HS-27A (cell line): ENCODE data around the gene OR10H4.
"Not testable (repeated sequence)": the region's sequence is repeated elsewhere in the genome, so short reads cannot be mapped to it uniquely, and the experiment has no call there.

Experiments
- DNase-seq: peaks from one replicate; pipeline ENCODE4 v3.0.0-alpha.2; 2012; ENCODE audit warnings: low read depth, missing footprints

OR10H4 gene, protein sequence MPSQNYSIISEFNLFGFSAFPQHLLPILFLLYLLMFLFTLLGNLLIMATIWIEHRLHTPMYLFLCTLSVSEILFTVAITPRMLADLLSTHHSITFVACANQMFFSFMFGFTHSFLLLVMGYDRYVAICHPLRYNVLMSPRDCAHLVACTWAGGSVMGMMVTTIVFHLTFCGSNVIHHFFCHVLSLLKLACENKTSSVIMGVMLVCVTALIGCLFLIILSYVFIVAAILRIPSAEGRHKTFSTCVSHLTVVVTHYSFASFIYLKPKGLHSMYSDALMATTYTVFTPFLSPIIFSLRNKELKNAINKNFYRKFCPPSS

DNA sequence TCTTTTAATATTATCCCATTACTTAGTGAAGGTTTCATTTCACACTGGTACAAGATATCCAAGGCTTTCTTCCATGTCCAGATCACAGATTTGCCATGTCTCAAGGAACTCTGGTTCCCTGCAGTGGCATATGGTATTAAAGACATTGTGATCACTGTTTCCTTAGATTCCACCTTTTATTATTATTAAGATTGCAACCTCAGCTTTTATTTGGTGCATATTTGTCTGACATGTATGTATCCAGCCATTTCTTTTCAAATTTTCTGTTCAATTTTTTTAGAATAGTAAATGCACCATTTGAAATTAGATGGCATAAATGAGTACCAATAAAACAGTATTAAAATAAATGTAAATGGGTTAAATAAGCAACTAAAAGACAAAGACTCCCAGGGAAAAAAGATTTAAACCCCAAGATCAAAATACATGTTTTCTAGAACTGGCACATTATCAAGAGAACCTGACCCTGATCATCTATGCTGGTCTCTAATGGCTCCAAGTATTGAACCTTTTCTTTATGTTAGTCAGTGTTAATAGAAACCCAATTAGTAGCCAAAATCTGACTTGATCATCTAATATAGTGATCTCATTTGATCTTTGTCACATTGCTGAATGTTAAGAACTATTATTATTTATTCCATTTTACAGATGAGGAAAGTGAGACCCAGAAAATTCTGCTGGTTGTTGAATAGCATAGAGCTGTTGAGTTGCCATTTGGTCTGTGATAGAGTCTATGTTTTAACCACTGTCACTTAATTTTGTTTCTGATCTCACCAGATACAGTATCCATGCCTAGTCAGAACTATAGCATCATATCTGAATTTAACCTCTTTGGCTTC is at the start of gene OR10H4:
Gene OR10H4, plus strand, starts transcription at position 786 of the 836 bp plus-strand sequence. Its CDS starts 0 bp downstream, at position 786.
- no peak for DNase-seq

DNA sequence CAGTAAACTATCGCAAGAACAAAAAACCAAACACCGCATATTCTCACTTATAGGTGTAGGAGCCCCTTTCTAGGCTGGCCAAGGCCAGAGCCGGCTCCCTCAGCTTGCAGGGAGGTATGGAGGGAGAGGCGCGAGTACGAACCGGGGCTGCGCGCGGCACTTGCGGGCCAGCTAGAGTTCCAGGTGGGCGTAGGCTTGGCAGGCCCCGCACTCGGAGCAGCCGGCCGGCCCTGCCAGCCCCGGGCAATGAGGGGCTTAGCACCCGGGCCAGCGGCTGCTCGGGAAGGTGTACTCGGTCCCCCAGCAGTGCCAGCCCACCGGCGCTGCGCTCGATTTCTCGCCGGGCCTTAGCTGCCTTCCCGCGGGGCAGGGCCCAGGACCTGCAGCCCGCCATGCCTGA is 49.2 kb upstream of the OR10H4 start:
- not testable (repeated sequence) for DNase-seq

DNA sequence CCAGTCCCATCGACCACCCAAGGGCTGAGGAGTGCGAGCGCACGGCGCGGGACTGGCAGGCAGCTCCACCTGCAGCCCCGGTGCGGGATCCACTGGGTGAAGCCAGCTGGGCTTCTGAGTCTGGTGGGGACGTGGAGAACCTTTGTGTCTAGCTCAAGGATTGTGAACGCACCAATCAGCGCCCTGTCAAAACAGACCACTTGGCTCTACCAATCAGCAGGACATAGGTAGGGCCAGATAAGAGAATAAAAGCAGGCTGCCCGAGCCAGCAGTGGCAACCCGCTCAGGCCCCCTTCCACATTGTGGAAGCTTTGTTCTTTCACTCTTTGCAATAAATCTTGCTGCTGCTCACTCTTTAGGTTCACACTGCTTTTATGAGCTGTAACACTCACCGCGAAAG is 48.8 kb upstream of the OR10H4 start:
- DNase-seq, result not testable (repeated sequence)

DNA sequence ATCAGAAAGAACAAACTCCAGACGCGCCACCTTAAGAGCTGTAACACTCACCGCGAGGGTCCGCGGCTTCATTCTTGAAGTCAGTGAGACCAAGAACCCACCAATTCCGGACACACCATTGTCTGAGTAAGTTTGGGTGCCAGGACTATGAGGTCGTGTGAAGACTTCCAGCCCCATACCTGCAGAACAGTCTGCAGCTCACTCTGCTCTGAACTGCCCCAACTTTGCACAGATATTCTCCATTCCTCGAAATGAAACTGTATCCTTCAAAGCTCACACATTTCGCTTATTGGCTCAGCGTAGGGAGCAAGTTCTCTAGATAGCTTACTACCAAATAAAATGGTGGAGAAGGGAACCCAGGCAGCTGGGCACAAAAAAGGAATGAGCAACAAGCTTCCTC is 48.3 kb upstream of the OR10H4 start:
- DNase-seq, result no peak

DNA sequence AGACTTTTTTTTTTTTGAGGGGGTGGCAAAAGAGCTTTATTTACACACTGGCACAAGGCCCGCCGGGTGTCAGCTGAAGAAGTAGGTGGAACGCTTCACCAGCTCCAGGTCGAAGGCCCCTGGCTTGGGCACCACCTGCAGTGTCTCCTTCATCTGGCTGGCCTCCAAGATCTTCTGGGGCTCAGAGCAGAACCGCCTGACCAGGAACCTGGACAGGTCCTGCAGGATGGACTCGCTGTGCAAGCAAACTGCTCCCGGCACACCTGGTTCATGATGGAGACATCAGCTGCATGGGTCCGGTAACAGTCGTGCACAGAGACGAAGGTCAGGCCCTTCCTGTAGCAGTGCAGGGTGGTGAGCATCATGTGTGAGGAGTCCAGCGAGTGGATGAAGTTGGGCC is 46.6 kb upstream of the OR10H4 start:
- no peak for DNase-seq

DNA sequence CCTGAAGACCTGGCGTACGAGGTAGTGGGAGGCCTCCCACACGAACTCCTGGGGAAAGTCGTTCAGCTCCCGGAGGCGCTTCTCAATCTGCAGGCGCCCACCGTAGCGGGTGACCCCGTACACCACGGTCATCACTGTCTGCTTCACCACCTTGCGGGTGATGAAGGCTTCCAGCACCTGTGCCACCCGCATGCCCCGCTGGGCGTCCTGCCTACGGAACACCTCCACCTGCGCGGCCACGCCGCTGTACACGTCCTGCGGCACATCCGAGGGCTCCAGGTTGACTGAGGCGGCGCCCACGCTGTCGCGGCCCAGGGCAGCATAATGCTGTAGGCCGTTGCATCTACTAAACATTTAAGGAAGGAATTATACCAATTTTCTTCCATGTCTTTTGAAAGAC is 45.9 kb upstream of the OR10H4 start:
- DNase-seq, result not testable (repeated sequence)

DNA sequence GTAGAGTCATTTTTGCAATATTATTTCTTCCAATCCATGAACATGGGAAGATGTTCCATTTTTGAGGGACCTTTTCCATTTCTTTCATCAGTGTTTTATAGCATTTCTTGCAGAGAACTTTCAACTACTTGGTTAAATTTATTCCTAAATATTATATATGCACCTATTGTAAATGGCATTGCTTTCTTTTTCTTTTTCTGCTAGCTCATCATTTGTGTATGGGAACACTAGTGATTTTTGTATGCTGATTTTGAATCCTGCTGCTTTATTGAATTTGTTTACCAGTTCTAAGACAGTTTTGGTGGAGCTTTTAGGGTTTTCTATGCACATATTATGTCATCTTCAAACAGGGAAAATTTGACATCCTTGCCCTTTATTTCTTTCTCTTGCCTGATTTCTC is 43.8 kb upstream of the OR10H4 start:
- no peak for DNase-seq

DNA sequence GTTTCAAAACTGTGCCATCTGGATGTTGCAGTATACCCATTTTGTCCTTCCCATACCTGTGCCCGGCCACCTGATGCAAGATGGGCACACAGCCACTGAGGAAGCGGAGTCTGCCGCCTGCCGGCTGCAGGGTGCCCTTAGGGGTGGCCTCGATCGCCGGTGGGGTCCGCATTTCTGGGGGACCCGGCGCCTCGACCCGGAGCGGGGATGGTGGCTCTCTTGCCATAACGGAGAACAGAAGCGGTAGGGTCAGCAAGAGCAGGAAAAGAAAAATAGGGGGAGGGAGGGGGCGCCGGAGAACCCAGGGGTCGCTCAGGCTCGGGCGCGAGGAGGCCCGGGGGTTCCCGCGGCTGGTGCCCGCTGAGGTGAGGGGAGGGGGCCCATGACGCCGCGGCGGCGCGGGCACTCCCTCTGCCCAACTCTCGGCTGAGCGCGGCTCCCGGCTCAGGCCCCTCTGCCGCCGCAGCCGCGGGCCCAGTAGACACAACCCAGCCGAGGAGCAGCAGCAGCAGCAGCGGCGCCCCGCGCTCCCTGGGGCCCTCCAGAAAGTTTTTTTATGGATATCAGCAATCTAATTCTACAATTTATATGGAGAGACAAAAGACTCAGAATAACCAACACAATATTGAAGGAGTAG is 37.1 kb upstream of the OR10H4 start:
- no peak for DNase-seq

DNA sequence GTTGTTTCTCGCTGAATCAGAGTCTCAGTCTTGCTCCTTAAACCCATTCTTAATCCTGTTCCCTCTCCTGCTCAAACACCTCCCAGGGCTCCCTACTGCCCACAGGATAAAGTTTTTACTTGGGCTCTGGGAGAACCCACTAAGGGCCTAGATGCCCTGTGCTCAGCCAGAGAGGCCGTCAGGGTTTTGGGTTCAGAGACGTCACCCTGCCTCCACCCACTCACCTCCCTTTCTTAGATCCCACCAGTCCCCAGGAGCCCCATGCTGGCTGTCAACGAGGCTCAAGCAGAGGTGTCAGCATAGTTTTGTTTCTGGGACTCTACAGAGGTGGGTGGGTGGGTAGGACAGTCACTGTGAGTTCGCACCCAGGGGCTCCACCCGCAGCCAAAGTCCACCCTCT is 35.4 kb upstream of the OR10H4 start:
- no peak for DNase-seq

DNA sequence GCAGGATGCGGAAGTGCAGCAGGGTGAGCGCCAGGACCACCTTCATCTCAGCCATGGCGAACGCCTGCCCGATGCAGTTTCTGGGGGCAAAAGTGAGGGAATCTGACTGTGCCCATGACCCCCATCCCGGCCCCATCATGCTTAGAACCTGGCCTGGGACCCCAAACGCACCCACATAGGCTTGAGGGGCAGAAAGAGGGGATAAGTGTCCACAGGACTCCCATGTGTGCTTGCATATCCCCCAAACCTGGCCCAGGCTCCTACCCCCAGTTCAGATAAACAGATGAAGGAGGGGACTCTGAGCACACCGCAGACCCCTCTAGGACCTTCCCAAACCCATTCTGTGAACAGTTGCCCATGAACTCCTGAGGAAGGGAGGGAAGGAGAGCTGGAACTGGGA is 35.0 kb upstream of the OR10H4 start:
- DNase-seq, result no peak

DNA sequence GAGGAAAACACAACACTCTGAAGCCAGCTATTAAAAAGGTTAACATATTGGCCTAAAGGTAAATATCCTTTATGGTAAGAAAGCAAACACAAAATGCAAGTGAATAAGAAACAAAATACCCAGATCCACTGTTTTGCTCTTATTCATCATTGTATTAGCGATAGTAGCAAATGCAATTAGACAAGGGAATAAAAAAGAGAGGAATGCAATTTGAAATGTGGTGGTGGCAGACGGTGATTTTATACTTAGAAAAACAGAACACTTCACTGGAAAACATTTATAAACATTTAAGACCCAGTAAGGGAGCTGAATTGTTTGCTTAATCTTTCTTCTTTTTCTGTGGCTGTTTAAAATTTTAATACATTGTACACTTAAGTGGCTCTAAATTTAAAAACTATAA is 33.7 kb upstream of the OR10H4 start:
- no peak for DNase-seq

DNA sequence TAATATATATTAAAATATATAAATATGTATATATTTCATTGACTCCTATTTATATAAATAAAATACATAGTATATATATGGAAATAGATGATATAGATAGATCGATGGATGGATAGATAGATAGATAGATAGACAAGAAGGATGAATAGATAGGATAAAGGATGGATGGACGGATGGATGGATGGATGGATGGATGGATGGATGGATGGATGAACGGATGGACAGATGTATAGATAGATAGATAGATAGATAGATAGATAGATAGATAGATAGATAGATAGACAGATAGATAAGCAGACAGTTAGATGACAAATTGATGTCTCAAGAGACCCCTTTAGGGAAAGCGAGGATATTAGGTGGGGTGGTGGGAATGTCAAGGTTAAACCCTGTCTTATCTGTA is 29.6 kb upstream of the OR10H4 start:
- no peak for DNase-seq

DNA sequence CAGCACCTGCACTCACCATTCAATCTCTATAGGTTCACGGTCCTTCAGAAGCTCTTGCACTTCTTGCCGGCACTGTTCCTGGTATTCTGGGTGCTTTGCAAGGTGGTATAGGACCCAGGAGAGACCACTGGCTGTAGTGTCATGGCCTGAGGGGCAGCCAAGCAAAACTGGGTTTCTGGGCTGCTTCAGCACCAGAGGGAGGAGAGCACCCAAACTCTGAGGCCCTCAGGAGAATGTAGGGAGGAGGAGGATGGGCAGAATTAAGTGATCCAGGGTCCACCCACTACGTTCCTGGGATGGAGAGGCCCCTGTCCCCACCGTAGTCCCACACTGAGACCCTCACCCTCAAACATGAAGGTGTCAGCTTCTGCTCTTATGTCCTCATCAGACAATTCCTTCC is 26.8 kb upstream of the OR10H4 start:
- no peak for DNase-seq

DNA sequence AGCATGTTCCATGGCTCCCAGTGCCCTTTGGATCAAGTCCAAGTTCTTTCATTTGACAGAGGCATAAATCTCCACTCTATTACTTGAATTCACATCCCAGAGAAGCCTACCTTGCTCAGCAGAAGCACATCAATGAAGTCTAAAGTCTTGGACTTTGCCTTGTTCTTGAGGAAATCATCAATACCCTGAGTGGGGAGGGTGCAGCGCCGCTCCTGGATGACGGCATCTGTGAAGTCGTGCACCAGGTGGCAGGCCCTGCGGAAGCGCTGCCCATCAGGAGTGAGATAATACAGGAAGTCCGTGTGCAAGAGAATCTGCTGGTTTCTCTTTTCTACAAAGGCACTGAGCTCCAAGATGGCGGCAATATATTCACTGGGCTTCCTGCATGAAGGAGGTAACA is 25.1 kb upstream of the OR10H4 start:
- DNase-seq, result no peak

DNA sequence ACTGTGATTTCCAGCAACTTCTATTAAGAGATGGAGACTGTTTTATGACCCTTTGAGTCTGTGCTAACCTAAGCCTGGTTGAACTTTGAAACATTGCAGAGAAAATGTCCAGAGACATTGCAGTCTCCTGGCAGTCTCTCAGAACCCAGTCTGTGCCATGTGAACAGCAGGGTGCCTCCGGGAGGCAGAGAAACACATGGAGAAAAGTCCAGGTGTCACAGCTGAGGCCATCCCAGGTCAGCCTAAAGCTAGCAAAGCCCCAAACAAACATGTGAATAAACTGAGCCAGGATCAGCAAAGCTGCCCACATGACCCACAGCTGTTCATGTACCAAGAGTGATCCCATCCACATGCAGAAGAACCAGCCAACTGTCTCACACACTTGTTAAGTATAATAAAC is 22.3 kb upstream of the OR10H4 start:
- no peak for DNase-seq

DNA sequence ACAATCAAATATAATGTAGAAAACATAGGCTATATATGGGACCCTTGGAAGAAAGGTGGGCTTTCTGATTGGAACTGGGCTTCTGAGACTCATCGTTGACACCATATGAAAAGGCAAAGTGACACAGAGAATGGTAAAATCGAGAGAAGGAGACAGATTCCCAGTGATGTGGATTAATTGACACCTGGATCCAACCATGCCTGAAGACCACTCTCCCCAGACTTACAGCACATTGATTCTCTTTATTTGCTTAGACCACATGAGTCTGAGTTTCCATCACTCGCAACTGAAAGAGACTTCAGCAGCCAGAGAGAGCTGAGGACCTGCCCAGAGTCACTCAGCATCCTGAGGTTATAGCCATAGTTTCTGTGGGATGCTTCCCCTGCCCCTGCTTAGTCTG is 20.5 kb upstream of the OR10H4 start:
- DNase-seq, result no peak

DNA sequence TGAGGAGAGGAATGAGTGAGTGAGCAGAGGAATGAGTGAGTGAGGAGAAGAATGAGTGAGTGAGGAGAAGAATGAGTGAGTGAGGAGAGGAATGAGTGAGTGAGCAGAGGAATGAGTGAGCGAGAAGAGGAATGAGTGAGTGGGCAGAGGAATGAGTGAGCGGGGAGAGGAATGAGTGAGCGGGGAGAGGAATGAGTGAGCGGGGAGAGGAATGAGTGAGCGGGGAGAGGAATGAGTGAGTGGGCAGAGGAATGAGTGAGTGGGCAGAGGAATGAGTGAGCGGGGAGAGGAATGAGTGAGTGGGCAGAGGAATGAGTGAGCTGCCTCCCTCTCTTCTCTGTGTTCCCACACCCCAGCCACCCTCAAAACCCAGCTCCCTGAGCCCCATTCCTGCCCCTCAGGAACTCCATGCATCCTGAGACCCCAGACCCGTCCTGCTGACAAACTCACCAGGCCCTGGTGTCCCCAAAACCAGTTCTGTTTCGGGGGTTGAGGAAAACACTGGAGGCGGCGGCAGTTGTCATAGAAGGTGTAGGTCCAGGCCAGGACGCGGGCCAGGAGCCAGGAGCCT is 15.0 kb upstream of the OR10H4 start:
- DNase-seq, result not testable (repeated sequence)

DNA sequence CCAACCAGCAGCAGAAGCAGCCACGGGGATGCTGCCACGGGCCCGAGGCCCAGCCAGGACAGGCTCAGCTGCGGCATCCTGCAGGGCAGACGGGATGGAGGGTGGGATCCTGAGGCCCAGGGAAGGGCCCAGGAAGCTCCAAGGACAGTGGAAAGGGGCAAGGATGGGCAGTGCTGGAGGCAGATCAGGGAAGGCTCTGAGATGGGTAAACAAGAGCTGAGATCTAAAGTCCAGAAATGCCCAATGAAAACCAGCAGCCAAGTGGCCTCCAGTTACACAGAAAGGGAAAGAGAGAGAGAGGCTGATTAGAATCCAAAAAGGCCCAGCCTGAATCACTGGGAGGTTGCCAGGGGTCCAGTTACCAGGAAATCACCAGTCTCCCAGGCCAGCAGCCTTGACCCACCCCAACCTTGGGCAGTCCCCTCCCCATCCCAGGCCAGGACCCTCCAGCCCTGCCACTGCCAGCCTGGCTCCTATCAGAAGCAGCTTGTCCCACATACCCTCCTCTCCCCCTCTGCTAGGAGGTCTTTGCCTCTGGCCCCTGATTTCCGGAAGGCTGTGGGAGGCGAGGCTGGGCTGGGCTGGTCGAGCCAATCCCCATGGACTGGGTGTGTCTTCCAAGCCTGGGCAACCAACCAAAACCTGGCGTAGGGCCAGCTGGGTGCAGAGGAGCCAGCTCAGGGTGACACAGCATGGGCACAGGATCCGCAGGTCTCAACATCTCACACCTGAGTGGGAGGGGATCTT is 14.3 kb upstream of the OR10H4 start, which contains the start of gene CYP4F11:
Gene CYP4F11, minus strand, starts transcription at position 198 of the 747 bp plus-strand sequence. Its CDS starts 121 bp downstream, at position 77.
- DNase-seq, result no peak

DNA sequence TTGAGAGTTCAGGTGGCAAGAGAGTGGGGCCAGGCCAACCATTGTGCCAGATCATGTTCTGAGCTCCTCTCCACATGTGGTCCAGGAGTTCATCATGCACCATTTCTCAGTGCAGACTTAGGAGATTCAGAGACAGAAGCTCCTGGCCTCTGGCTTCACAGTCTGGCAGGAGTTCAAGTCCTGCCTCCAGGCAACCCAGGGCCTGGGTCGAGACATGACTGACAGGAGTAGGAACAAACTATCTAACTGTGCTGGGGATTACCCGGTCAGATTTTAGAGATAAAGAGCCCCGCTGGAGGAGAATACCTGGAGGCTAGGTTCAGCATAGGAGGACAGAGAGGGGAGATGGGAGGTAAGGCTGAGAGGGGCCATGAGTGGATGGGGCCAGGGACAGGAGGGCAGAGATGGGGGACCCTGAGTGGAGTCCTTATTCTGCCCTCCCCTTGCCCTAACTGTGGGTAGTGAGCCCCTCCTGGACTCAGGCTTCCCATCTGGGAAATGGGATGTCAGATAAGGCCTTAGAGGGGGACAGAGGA is 13.6 kb upstream of the OR10H4 start:
- no peak for DNase-seq

DNA sequence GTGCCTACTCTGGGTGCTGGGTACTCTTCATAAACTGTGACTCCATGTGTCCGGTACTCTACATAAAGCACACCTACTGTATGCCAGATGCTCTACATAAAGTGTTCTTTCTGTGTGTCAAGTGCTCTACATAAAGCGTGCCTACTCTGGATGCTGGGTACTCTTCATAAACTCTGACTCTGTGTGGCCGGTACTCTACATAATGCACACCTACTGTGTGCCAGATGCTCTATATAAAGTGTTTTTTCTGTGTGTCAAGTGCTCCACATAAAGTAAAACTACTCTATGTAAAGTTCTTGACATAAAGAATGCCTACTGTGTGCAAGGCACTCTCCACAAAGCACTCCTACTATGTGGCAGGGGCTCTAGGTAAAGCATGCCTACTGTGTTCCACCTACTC is 12.6 kb upstream of the OR10H4 start:
- DNase-seq, result no peak

DNA sequence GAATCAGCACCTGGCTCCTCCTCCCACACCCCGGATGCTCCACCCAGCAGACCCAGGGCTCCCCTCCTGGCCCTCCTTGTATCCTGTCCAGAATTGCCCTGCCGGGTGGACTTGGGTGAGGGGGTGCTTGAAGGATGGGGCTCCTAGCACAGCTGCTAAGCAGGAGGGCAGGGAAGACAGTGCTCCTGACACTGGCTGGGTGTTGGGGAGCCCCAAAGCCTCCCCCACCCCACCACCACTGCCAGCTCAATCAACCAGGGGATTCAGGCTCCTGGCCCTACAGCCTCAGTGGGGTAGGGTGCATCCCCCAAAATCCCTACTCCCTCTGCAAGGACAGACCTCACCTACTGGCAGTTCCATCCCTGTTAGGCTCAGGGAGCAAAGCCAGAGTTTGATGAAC is 11.9 kb upstream of the OR10H4 start:
- DNase-seq, result no peak

DNA sequence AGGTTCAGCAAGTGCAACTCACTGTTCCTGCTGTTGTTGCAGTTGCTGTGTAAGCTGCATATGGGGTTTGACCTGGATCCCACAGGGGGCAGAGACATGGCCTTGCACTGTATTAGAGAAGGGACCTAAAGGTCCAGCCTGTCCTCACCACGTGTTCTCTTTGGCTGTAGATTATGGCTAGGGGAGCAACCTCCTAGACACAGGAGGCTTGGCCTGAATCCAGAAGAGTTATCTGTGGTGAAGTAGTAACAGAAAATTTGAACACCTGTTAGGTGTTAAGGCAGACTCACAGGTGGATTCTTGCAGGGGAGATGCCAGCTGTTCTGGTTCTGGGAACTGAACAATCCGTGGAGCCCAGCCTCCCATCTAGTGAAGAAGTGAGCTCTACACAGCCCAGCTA is 11.0 kb upstream of the OR10H4 start:
- no peak for DNase-seq
